NCI-H2227 (cell line): ENCODE data around the gene WWOX.

Source experiments
- DNase-seq: peaks from one replicate; lab custom pipeline; 2025; ENCODE audit not compliant: unreplicated experiment; lab: John Stamatoyannopoulos, UW

Gene WWOX

DNA sequence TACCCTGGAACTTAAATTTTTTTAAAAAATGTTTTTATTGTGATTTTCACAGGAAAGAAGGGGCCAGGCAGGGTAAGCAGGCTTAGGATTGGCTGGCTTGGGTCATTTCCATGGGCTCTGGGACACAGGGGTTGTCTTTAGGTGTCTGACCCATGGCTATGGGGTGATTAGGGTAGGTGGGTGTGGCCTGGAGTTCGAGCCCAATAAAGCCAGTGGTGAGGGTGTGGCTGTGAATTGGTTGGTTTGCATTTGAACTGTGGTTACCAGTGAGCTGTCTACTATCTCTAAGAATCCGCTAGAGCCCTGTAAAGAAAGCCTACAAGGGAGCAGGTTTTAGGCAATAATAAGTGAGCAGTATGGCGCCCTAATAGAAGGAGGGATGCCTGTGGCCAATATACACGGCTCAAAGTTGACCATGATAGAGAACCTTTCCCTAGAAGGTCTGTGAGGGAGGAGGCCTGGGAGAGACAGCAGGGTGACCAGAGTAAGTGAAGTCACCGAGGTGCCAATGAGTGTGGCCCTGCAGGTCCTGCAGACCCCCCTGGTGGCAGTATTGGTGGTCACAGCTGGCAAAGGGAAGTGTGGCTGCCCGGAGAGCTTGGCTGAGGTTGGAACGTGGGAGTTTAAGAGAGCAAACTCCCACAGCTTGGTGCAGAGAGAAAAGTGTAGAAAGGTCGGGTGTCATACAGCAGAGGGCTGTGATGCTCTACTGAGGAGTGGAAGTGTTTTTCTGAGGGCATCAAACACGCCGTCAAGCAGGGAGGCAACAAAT lies 454.0 kb downstream of the WWOX start:
- DNase-seq, result no peak

DNA sequence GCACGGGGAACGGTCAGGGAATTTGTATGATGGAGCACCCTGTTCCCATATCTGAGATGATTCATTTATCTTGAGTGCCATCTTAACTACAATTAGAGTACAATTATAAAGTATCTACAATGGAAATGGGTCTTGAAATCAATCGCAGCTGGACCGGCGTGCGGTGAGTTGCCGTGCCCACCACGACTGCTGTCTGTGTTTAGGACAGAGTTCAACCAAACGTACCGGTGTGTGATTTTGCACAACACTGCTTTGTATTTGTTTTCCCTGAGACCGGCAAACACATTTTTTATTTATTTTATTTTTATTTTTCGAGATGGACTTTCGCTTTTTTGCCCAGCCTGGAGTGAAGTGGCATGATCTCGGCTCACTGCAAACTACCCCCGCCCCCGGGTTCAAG lies 457.0 kb downstream of the WWOX start:
- DNase-seq, result no peak

DNA sequence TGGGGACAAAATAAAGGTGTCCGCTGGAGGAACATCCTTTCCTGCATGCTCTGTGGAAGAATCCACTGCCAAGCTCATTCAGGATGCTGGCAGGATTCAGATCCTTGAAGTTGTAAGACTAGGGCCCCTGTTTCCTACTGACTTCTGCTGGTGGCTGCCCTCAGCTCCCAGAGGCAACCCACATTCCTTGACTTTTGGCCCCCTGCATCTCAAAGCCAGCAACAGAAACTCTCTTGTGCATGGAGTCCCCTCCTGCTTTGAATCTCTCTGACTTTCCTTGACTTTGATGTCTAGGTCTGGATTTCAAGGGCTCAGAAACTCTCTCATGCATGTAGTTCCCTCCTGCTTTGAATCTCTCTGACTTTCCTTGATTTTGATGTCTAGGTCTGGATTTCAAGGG lies 461.5 kb downstream of the WWOX start:
- DNase-seq, result no peak

GRCh38 chr16:78562111-78562510 lies 462.7 kb downstream of the WWOX start:
- DNase-seq, result no peak

DNA sequence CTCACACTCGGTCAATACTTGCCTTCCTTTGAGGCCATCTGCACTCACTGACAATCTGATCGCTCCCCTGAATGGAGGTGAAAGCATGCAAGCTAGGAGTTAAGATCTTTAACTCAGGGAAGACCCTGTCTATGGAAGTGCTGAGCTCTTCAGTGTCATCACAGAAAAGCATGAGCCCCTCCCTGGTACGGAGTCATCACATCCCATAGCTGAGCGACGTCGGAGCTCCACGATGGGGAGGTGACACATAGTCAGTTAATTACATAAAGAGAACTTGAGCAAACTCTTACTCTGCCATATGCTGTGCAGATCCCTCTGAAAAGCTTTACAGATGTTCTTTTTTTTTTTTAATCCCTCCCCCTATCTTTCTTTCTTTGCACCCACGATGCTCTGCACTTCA lies 463.2 kb downstream of the WWOX start:
- no peak for DNase-seq

DNA sequence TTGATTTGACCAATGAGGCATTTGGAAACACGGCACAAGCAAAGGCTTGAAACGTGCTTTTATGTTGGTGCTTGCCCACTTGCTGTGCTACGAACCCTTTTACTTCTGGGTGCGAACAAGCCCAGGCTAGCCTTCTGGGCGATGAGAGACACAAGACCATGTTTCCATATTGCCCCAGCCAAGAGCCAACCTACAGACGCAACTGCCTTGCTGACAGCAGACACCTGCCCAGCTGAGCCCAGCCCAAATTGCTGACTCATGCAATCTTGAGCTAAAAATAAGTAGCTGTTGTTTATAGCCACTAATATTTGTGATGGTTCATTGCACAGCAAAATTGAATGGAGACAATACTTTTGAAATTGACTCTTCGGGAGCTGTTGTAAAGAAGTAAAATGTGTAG lies 464.5 kb downstream of the WWOX start:
- peak; percentile 41 for DNase-seq

DNA sequence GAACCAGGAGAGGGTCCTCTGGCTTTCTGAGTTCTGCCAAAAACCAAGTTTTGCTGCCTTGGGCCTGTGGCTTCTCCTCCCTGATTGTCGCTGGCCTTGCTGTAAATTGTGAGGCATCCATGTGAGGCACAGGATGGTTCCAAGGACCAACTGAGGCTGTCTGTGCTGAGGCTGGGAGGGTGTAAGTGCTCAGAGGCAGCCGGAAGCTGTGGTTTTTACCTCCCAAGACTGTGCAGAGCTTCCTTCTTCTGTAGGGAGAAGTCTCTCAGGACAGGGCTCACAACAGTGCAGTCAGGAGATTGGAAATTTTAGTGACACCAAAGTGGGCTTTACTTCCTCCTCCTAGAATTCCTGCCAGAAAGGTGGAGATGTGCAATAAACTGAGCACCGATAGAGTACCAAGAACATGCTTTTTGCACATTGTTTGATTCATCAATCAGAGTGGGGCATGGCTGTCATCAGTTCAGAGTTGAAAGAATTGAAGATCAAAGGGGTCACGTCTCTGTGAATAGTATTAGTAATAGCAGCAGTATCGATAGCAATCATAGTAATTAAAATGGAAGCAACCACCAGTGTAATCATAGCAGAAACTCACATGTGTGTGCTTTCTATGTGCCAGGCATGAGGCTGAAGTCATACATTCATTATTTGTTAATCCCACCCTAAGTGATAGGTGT lies 467.1 kb downstream of the WWOX start:
- DNase-seq, result no peak

- DNase-seq, result no peak
Observed at GRCh38 chr16:78570399-78571141, 471.1 kb downstream of the WWOX start.

DNA sequence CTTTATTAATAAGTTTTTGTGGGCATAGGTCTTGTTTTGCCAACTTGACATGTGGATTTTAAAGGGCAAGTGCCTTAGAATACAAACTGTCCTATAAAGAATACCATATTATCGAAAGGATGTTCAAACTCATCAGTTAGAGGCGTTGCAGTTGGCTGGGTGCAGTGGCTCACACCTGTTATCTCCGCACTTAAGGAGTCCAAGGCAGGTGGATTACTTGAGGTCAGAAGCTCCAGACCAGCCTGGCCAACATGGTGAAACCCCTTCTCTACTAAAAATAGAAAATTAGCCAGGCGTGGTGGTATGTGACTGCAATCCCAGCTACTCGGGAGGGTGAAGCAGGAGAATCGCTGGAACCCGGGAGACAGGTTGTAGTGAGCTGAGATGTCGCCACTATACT lies 472.0 kb downstream of the WWOX start:
- no peak for DNase-seq

DNA sequence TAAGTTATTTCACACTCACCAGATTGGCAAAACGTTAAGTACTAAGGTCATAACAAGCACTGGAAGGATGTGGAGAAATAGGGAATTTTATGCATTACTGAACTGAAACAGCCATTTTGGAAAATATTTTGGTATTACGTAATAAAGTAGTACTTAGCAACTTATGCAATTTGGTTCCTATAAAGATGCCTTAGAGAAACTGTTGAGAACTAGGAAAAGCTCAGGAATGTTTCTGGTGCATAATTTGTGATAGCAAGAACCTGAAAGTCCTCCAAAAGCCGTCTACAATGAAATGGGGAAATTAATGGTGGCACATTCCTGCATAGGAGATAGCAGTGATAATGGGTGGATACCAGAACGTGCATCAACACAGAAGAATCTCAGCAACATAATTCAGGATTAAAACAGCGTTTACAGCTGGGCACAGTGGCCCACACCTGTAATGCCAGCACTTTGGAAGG lies 472.5 kb downstream of the WWOX start:
- DNase-seq, result no peak

GRCh38 chr16:78574571-78574970 lies 475.1 kb downstream of the WWOX start:
- no peak for DNase-seq

- no peak for DNase-seq
Observed at GRCh38 chr16:78576941-78577340, 477.5 kb downstream of the WWOX start.

DNA sequence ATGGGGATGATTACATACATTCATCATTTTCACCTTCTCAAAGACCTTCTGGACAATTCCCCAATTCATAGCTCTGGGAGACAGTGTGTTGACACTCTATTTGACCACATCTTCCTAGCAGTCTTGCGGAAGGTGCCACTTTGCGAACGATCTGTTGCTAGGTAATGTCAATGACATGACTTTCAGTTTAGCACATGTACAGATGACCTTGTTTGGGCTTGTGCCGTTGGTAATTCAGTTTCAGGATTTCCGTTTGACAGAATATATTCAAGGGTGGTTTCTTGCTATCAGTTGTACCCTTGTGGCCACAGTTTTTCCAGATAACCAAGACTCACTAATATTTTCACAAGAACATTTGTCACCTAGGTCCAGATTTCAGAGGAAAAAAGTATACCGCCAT lies 478.2 kb downstream of the WWOX start:
- DNase-seq, result no peak

DNA sequence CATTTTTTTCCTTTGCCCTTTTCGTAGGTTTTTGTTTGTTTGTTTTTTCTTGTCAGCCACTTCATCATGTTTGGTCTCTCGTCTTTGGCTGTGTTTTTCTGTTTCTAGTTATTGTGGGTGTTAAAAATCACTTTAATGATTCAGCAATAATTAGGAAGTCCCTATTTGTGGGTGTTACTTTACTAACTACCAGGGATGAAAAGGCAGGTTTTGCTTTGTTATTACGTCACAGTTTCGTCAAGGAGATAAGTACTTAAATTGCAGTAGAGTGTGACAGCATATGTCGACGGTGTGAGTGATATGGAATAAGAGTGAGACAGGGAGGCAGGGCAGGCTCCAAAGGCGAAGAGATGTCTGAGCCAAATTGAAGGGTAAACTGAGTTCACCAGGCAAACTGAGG lies 479.6 kb downstream of the WWOX start:
- DNase-seq, result no peak

- peak; percentile 70 for DNase-seq
Observed at GRCh38 chr16:78583441-78583840, 484.0 kb downstream of the WWOX start.

GRCh38 chr16:78584213-78584860 lies 484.9 kb downstream of the WWOX start:
- no peak for DNase-seq

- no peak for DNase-seq
Observed at GRCh38 chr16:78584991-78585390, 485.5 kb downstream of the WWOX start.

GRCh38 chr16:78589331-78589730 lies 489.9 kb downstream of the WWOX start:
- no peak for DNase-seq

GRCh38 chr16:78591682-78592103 lies 492.2 kb downstream of the WWOX start:
- no peak for DNase-seq

DNA sequence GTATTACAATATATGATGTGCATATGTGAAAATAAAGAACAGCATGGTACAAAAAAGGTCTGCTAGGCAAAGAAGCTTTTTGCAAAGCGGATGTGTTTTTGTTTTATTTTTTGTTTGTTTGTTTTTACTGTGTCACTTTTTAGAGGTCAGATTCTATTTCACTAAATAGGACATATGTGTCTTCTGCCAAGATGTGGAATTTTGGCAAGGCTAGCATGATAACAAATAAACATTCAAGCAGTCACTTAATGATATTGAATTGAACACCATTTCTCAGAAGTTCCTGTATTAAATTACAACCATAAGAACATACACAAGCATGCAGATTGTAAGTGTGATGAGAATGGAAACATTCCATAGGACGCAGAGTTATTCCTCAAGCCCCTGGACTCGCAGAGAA lies 492.7 kb downstream of the WWOX start:
- DNase-seq, result no peak

- DNase-seq, result no peak
Observed at GRCh38 chr16:78593352-78593751, 493.9 kb downstream of the WWOX start.
